GM18870 (cell line): ENCODE results near the gene ARPC2.
A peak's percentile ranks its signal among the peaks of the same experiment; 100 is the strongest.
"Not testable (repeated sequence)": the region's sequence is repeated elsewhere in the genome, so short reads cannot be mapped to it uniquely, and the experiment has no call there.

Experiments used
- ATAC-seq: cut with Tn5 transposase; IDR thresholded peaks from one replicate; pipeline ENCODE4 v1.9.1; 2021; ENCODE audit warnings: moderate library complexity; ENCODE audit not compliant: unreplicated experiment

ARPC2 gene

DNA sequence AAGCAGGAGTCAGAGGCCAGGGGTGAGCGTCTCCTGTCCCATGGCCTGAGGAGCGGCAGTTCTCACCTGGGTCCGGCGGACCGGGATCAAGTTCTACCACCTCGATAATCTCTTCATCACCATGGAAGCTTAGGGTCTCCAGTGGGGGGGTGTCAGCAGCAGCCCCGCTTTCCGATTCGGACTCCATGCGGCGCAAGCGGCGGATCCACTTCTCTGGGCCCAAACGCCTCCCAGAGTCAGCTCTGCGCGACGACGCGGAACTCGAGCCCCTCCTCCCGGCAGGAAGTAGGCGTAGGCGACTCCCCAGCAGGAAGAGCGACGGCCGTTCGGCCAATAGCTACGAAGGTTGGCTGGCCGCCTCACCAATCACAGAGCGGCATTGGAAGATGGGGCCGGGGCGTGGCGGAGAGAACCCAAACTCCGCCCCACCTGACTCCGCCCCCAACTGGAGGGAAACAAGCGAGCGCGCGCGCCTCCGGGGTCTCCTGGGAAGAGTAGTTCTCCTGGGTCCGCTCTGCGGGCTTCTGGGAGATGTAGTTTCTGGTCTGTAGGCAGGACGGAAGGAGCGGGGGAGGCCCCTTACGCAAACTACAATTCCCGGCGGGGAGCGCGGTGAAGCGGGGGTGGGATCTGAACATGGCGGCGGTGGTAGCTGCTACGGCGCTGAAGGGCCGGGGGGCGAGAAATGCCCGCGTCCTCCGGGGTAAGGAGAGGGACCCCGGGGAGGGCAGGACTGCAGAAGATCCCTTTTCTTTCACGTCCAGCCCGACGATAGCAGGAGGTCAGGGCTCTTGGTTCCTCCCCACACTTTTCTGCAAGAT lies 53.1 kb downstream of the ARPC2 start, which contains the start of the genes AAMP and PNKD:
TSS of gene AAMP (minus strand) at position 238 of the 821 bp plus-strand sequence. CDS start at position 187, 51 bp downstream.
TSS of gene PNKD (plus strand) at position 620 of the 821 bp plus-strand sequence. CDS start at position 637, 17 bp downstream.
- ATAC-seq = peak; percentile 86

DNA sequence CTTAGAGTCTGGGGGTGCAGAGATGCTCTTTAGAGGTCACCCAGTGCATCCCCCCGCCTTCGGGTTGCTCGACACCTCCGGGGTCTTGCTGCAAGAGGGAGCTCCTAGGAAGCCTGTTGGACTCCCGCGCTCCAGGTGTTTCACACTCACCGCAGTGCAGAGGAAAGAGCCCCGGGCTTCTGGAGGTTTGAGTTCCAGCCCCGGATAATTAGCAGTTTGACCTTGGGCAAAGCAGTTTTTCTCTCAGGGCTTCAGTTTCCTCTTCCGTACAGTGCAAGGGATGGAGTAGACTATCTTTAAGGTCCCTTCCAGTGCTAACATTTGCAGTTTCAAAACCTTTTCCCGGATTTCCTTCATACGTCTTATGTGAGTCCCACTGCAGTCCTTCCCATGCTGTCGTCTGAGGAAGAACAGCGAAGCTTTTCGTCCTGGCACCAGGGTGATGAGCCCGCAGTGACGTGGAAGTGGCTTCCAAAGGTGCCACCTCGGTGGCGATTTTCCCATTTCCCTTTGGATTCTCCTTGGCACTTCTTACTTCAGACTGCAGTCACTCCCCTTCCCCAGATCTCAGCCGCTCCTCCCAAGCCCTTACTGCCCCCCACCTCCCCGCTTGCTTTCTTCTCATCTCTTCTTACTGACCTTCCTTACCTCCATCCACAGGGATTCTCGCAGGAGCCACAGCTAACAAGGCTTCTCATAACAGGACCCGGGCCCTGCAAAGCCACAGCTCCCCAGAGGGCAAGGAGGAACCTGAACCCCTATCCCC lies 53.9 kb downstream of the ARPC2 start:
- no peak for ATAC-seq

DNA sequence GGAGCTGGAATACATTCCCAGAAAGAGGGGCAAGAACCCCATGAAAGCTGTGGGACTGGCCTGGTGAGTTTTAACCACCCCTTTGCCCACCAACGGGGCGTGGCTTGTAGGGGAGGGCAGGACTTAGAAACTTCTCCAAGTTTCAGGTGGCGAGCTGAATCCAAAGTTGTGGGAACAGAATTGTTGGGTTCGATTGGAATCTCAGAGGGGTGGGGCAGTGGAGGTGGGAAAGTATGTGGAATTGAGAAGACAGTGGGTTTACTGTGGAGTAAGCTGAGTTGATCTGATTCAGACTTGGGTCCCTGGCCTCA lies 54.5 kb downstream of the ARPC2 start:
- no peak for ATAC-seq

DNA sequence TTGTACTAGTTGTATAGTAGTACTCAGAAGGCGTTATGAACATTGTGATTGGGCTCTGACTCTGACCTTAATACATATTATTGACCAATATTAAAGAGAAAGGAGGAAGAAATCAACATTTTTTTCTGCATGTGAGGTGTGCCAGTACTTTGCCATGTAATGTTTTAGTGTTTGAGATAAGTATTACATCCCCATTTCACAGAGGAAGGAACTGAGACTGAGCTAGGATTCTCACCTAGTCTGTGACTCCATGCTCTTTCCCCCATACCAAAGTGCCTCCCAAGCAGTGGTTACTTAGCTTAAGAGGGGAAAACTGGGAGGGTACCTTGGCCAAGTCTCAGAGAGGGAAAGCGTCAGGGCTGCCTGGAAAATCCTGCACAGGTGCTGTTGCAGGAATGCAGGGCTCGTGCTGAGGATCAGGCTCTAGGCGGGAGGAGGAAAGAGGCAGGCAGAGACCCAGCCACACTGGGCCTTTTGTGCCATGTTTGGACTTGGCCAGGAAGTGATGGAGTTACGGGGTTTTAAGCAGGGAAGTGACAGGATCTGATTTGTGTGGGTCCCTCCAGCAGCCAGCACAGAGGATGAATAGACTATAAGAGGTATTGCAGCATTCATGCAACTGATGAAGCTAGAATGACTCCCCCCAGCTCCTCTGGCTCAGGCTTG lies 55.0 kb downstream of the ARPC2 start:
- no peak for ATAC-seq

DNA sequence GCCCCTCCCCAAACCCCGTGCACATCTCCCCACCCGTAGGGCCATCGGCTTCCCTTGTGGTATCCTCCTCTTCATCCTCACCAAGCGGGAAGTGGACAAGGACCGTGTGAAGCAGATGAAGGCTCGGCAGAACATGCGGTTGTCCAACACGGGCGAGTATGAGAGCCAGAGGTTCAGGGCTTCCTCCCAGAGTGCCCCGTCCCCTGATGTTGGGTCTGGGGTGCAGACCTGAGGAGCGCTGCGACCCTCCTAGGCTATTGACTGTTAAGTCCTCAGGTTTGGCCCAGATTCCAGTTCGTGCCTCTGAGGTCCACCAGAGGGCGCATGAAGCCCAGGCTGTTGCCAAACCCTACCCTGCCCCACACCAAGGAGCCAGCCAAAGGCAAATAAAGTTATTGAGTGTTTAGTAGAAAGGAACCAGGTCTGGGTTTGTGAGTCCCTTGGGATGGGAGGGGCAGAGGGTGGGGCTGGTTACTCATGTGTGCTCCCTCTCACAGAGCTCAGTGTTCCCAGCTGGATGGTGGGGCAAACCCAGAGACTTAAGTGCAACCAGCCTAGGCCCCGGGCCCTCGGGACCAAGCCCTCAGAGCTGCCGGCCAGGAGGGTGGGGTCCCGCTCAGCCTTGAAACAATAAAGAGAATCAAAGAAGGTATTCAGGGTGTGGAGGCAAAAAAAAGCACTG lies 55.7 kb downstream of the ARPC2 start:
- ATAC-seq = no peak

DNA sequence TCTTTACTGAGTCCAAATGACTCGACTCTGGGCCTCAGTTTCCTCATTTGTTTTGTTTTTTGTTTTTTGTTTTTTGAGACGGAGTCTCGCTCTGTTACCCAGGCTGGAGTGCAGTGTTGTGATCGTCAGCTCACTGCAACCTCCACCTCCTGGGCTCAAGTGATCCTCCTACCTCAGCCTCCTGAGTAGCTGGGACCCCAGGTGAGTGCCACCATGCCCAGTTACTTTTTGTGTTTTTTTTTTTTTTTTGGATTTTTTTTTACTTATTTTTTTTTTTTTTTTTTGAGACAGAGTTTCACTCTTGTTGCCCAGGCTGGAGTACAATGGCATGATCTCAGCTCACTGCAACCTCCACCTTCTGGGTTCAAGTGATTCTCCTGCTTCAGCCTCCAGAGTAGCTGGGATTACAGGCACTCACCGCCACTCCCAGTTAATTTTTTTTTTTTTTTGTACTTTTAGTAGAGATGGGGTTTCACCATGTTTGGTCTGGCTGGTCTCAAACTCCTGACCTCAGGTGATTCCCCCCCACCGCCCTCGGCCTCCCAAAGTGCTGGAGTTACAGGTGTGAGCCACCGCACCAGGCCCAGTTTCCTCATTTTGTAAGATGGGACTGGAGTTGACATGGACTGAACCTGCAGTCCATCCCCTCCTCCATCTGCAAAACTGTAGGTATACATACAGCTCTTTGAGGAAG lies 56.4 kb downstream of the ARPC2 start:
- not testable (repeated sequence) for ATAC-seq

DNA sequence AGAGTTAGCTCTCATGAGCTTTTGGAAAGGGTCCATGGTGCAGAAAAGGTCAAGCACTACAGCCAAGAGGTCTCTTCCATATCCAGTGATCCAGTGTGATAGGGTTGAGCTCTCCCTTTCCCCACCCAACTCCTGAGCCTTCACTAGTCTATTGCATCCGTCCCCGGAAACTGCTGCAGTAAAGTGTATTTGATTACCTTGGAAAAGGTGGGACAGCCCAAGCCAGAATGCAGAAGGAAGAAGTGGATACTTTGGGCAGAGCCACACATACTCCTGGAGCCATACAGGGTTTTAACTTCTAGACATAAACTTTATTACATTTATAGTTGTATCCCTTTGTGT lies 56.9 kb downstream of the ARPC2 start:
- ATAC-seq = no peak

DNA sequence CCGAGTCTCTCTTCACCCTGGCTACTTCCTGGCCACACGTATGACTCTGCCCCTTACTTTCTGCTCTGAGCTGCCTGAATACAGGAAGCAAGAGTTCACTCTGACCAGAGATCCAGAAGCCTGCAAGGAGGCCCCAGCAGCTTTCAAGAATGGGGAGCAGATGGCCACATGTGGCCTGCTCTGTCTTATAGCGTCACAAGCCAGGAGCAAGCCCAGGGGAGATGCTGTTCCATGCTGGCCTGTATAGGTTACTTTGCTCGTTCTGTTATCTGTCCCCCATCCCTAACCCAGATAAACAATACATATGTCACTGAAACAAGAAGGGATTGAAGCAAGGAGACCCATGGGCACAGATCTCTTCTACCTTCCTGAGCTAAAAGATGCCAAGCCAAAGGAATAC lies 57.6 kb downstream of the ARPC2 start:
- ATAC-seq = no peak

DNA sequence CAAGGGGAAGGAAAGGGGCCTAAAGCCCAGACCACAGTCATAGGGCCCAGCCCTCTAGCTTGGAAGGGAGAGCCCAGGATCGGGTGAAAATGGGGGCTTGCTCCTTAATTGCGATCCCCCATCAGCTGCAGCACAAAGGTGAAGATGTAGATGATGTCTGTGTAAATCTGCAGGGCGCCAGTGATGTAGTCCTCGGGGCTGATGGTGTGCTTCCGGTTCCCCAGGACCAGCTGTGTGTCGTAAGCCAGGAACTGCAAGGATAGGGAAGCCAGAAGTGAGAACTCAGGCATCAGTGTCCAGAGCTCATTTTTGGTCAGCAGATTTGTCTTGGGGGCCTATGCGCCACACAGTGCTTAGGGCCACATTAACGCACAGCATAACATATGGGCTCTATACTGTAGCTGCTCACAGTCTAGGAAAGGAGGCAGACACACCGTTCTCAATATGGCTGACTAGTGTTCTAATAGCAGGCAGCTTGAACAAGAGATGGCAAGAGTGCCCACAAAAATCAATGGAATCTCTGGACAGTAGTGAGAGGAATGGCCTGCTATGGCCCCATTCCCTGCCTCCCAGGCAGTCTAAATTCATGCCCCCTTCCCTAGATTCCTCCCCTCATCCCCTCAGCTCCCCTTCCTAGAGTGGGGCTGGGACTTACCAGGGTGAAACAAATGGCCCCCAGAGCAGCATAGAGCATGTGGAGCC lies 58.5 kb downstream of the ARPC2 start:
- ATAC-seq = no peak

DNA sequence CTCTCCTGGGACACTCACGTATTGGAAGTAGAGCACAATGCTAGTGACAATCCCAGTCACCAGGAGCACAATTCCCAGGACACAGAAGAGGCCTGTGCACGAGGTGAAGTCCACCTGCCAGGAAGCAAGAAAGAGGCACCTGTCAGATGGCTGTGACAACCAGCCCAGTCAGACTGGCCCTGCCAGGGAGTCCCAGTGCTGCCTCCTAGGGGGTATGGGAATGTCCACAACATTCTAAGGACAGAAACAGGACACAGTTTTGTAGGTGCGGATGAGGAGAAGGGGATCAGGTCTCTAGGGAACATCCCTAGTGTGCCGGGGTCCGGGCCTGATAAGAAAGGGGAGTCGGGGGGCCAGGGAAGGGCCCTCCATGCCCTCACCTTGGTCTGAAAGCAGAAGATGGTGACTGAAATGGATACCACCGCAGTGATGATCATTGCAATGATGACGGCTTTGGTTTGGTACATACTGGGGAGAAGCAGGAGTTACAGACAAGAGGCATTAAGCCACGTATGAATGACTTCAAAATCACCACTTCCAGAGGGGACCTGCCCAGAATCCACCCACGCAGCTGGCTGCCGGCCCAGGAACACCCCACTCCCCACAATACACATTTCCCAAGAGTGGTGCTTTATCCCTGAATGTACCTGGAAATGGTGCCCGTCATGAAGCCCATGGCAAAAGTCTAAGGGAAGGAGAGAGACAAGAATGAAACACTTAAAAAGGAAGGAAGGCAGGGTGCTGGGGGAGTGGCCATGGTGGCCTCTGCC lies 60.2 kb downstream of the ARPC2 start:
- no peak for ATAC-seq

DNA sequence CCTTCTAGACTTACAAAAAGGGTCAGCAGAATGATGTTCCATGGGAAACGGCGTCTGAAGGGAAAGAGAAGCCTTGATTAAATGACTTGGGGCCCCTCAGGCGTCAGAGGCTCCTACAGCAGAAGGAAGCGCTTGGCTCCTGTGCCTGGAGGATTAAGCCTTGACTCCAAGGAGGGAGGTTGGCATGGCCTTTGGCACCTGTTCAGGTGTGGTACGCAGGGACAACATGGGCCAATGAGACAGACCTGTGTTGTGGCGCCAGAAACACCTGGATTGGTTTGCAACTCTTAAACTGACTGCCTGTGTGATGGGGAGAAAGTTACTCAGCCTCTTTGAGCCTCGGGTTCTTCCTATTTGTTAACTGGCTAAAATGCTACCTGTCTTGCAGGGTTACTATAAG lies 60.9 kb downstream of the ARPC2 start:
- no peak for ATAC-seq

DNA sequence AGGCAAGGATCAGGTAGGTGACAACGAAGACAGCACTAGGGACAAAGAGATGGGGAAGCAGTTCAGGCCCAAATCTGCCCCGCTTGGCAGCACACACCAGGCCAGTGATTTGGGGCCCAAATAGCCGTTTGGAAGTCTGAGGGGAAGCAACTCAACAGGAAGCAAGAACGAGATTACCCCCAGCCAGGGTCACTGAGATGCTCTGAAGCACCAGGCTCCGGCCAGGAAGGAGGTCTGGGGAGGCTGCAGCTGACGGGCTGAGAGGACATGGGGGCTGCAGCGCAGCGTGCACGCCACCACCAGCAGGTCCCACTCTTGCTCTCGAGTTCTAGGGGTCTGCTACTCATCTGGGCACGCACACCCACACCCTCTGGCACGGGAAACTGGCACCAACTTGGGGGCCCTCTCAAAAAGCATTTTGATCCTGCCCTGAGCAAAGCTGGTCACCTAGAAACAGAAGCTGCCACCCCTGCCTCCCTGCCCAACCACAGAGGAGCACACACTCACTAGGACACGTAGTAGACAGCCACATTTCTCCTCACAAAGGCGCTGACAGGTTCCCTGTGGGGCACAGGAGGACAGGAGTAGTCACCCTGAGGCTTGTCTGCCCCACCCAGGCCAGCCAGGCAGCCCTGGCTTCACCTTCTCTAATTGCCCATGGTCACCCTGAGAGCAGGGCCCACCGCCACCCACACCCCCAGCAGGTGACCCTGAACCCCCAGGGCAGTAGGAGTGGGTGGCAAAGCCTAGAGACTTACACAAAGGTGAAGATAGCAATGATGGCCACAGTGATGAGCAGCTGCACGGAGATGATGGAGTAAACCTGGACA lies 61.8 kb downstream of the ARPC2 start:
- no peak for ATAC-seq

DNA sequence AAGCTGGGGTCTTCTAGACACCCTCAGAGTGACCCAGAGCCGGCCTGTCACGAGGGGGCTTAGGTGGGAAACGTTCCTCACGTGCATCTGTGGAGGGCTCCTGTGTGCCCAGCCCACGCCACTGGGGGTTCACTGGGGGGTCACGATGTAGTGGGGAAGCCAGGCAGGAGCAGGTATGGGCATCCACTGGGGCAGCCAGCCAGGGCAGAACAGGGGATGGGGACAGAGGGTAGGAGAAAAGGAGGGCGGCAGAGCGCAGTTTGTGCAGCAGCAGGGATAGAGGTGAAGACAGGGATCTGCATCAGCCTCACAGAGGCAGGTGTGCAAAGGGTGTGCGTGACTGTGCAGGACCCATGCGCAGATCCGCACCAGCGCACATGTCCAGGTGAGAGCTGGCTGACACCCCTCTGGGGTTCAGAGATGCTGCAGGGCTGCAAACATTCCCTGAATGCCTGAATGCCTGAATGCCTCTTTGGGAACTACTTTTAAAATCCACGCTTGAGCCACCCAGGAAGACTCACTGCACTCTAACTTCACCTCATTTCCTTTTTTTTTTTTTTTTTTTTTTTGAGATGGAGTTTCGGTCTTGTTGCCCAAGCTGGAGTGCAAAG lies 63.4 kb downstream of the ARPC2 start:
- ATAC-seq = no peak

DNA sequence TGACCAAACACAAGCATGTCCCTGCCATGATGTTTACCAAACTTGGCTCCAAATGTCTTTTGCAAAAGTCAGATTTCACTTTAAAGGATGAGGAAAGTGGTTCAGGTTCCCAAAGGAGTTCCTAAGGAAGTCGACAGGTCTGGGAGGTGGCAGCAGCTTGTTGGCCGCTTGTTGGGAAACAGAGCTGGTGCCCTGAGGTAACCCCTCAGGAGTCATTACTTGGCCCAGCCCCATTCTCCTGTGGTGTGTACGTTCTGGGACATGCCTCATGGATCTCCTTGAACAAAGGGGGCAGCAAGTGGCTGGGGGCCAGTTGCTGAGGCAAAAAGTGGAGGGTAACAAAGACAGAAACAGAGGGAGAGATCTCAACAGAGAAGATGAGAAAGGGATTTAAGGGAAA lies 64.5 kb downstream of the ARPC2 start:
- no peak for ATAC-seq

DNA sequence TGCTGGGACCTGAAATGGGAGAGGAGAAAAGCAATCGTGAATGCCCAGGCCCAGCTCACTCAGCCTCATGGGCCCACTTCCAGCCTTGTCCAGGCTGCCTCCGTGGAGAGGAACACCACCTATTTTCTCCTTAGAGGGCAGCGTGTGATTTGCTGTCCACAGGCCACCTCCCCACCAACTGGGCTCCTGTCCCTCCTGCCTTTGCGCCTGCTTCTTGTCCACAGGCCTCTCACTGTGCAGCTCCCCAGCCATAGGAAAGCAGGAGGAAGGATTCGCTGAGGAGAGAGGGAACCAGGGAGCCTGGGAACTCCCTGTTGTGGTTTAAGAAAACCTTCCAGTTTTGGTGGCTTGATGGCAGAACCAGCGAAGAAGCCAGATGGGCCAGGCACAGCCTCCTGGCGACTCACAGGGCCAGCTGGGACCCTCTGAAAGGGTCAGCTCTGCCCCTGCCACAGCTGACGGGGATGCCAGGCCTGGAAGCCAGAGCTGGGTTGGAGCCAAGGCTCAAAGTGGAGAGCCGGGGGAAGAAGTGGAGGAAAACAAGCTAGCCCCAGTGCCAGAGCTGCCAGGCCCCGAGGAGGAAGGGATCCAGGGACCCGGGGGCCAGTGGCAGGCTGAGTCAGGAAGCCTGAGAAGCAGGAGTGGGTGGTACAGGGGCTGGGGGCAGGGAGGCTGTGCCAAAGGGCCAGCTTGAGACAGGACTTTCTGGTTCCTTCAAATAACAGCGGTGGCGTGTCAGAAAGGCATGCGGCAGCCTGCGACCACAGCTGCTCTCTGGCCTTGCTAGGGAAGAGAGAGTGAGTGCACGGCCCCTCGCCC lies 65.4 kb downstream of the ARPC2 start:
- no peak for ATAC-seq

DNA sequence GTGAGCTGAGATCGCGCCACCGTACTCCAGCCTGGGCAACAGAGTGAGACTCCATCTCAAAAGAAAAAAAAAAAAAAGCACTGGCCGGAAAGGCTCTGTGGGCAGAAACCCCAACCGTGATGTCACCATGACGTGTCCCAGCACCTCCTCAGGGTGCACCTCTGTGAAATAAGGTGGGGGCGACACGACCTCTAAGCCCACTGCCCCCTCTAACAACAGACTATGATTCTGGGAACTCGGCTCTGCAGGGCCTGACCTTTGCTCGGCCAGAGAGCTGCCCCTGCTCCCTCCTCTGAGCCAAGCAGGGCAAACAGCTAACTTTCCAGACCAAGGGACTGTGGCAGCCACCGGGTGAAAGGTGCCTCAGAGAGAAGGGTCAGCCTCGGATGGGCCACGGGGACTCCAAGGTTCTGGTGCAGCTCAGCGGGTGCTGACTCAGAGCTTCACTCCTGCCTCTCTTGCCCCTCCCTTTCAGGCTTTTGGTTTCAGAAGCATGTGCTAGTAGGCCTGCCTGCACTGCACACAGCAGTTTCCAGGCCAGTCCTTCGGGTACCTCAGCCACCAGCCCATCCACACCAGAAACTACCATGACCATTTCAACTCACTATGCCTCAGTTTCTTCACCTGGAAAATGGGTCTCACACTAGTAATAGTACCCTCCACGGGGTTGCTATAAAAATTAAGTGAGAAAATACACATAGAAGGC lies 67.3 kb downstream of the ARPC2 start:
- no peak for ATAC-seq

DNA sequence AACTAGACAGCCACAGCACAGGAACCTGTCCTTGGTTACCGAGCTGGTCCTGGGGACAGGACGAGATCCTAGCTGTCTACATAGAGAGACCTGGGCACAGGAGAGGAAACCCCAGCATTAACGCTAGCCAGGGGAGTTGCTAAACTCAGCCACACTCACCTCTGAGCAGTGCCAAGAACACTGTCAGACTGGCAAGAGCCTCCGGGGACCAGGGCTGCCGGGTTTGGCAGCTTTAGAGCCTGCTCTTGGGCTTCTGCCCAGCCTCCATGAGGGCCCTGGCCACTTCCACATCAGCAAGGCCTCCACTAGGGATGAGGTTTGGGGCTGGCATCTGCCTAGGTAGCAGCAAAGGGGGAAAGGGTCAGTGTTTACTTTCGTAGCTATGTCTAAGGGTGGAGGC lies 68.6 kb downstream of the ARPC2 start:
- no peak for ATAC-seq
